Fibroblast of the aortic adventitia (primary cell): ENCODE data around the gene SHISA9. TPM values are rescaled to one million over a fixed set of nuclear protein-coding genes. Genes with fewer than 3 reads are reported as not detected.

Source experiments
- DNase-seq: peaks from one replicate; pipeline ENCODE4 v3.0.0-alpha.2; 2010; ENCODE audit warnings: low read depth
- H3K4me3 ChIP-seq: 2 replicates; pipeline ENCODE4 v1.5.1; 2011; ENCODE audit warnings: low read depth, mild to moderate bottlenecking, control low read depth, low read length, moderate library complexity
- CTCF ChIP-seq: IDR thresholded peaks from 2 replicates; pipeline ENCODE4 v1.5.1; 2011; ENCODE audit warnings: mild to moderate bottlenecking, low read length, control low read depth, inconsistent platforms; ENCODE audit not compliant: insufficient read depth
- total RNA-seq: library from RNA; depleted of rRNA; stranded (reverse); fragments of >200 nt; gene quantifications from 2 replicates; pipeline ENCODE4 v1.2.3, GENCODE V29; 2012; ENCODE audit warnings: low replicate concordance

Gene SHISA9
- total RNA-seq, 1 donor: not detected

GRCh38 chr16:13012601-13013000 is 111.2 kb downstream of the SHISA9 start:
- no peak for TF ChIP-seq CTCF
- no peak overlapping the region for H3K4me3 ChIP-seq
- no peak for DNase-seq

GRCh38 chr16:13013043-13013442 is 111.6 kb downstream of the SHISA9 start:
- DNase-seq: no peak
- H3K4me3 ChIP-seq: no peak overlapping the region
- no peak for TF ChIP-seq CTCF

GRCh38 chr16:13014476-13014875 is 113.1 kb downstream of the SHISA9 start:
- TF ChIP-seq CTCF: no peak
- DNase-seq: no peak
- no peak overlapping the region for H3K4me3 ChIP-seq

- no peak overlapping the region for H3K4me3 ChIP-seq
- no peak for TF ChIP-seq CTCF
- DNase-seq: no peak
Measured at GRCh38 chr16:13018026-13018425, 116.6 kb downstream of the SHISA9 start.

- no peak for DNase-seq
Measured at GRCh38 chr16:13021996-13022395, 120.6 kb downstream of the SHISA9 start.

GRCh38 chr16:13029786-13030185 is 128.4 kb downstream of the SHISA9 start:
- TF ChIP-seq CTCF: no peak
- no peak overlapping the region for H3K4me3 ChIP-seq
- no peak for DNase-seq

More at GRCh38 chr16:13021996-13022395, 120.6 kb downstream of the SHISA9 start:
- H3K4me3 ChIP-seq: no peak overlapping the region
- no peak for TF ChIP-seq CTCF

GRCh38 chr16:13030769-13031168 is 129.4 kb downstream of the SHISA9 start:
- no peak for TF ChIP-seq CTCF
- H3K4me3 ChIP-seq: no peak overlapping the region
- no peak for DNase-seq
